Measurements from ENCODE around the gene TBC1D10A. TPM values are rescaled to one million over a fixed set of nuclear protein-coding genes. Genes with fewer than 3 reads are reported as not detected.

TBC1D10A gene
- total RNA-seq, 2 donors from 2014 or later: 31.5 to 54.2 TPM

DNA sequence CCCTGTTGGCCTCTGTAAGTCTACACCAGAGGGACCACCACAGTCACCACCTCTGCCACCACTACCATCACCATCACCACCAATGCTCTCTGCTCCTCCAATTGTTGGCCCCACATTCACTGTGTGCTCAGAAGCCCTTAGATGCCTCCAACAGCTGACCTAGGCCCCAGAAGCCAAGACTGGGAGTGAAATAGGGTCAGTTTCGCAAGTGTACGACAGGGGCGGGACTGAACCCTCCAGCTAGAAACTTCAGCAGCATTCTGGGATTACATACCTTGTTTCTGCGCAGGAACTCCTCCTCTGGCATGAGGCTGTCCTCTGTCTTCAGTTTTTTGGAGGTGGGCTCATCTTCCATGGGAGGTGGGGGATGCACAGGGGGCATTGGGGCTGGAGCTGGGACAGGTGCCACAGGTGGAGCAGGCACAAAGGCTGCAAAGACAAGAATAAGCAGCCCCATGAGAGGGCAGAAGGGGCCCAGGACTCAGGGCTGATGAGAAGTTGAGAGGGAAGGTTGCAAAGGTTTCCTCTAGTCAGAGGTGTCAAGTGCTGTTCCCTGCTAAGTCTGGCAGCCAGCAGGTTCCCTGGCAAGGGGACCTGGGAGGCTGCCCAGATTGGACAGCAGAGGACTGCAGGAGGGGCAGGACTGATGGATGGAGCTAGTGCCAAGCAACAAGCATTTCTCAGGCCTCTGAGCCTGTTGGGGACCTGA lies 10.2 kb upstream of the TBC1D10A start:
- Histone ChIP-seq H3K27me3 (replicated peaks; ENCODE audit: insufficient read depth) (no peaks in the 10 kb centered on the region), H3K4me1 (ENCODE audit: control insufficient read depth in 1 of 2, low read depth in 2 of 2) (peaks cover 6 to 20% of the 10 kb centered on the region in 2 donors), H3K36me3 (peaks cover 86% of the 10 kb centered on the region), H3K9me3 (no peaks in the 10 kb centered on the region), H3K27ac (no peak overlapping the region), H3K4me3 (no peak overlapping the region)
- ATAC-seq (ENCODE audit: insufficient number of reproducible peaks, low FRiP score, low read depth) (no peak), DNase-seq (ENCODE audit: low spot score) (no peak)
- TF ChIP-seq, protein P1, sequence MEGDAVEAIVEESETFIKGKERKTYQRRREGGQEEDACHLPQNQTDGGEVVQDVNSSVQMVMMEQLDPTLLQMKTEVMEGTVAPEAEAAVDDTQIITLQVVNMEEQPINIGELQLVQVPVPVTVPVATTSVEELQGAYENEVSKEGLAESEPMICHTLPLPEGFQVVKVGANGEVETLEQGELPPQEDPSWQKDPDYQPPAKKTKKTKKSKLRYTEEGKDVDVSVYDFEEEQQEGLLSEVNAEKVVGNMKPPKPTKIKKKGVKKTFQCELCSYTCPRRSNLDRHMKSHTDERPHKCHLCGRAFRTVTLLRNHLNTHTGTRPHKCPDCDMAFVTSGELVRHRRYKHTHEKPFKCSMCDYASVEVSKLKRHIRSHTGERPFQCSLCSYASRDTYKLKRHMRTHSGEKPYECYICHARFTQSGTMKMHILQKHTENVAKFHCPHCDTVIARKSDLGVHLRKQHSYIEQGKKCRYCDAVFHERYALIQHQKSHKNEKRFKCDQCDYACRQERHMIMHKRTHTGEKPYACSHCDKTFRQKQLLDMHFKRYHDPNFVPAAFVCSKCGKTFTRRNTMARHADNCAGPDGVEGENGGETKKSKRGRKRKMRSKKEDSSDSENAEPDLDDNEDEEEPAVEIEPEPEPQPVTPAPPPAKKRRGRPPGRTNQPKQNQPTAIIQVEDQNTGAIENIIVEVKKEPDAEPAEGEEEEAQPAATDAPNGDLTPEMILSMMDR (IDR thresholded peaks at IDR 0.05): no peak

DNA sequence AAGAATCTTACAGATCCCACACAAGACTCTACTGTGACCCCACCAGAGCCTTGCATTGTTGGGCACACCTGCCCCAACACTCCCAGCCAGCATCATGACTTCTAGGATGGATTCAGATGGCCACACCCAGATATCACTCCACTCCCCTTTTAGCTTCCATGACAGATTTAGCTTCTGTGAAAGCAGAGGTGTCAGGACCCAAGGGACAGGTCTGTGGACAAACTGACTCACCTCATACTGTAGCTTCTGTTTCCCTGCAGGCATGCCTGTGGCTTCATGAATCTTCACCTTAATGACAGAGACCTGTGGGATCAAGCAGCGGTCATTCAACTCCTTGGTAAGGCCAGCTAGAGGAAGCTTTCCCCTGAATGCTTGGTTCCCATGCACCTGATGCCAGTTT lies 8.5 kb upstream of the TBC1D10A start:
- TF ChIP-seq, protein P1 (IDR thresholded peaks at IDR 0.05): no peak

DNA sequence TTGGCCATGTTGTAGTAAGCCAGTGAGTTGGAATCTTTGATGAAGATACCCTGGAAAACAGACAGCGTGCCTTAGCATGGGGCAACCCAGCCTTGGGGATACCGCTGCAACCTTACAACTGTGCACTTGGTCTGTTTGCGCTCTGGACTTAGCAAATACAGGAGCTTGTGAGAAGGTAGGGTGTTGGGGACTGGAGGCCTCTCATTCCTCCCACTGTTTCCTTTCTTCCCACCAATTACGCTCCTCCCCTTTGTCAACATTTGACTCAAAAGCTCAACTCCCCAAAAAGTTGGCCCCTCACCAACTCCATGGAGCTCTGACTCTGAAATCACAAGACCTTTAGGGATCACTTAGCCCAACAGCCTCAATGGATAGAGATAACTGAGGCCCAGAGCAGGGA lies 7.9 kb upstream of the TBC1D10A start:
- no peak for ATAC-seq (ENCODE audit: insufficient number of reproducible peaks, low FRiP score, low read depth)
- no peak overlapping the region for H3K27ac ChIP-seq

More for the DNA sequence above, 8.5 kb upstream of the TBC1D10A start:
- DNase-seq (ENCODE audit: low spot score) (no peak), ATAC-seq (ENCODE audit: insufficient number of reproducible peaks, low FRiP score, low read depth) (no peak)
- H3K9me3 ChIP-seq: no peaks in the 10 kb centered on the region
- H3K36me3 ChIP-seq: peaks cover 82% of the 10 kb centered on the region
- no peaks in the 10 kb centered on the region for H3K27me3 ChIP-seq (replicated peaks; ENCODE audit: insufficient read depth)
- H3K4me1 ChIP-seq (ENCODE audit: control insufficient read depth in 1 of 2, low read depth in 2 of 2): peaks cover 0 to 4% of the 10 kb centered on the region in 2 donors
- no peak overlapping the region for H3K4me3 ChIP-seq
- H3K27ac ChIP-seq: no peak overlapping the region

DNA sequence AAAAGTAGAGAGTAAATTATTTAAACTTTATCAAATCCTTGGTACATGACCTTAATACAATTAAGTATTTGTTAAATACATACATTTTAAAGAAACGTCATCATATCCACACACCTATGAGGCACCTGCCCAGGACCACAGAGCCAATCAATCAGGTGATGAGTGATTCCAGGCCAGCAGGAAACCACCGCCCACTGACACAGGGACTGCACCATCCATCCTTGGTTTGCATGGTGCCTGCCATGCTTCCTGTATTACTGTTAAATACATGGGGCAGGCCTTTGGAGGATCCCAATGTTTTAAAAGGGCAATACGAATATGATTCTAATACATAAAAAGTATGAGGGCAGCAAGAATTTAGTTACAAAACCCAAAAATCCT lies 7.0 kb upstream of the TBC1D10A start:
- H3K36me3 ChIP-seq: peaks cover 67% of the 10 kb centered on the region
- TF ChIP-seq, protein P1 (IDR thresholded peaks at IDR 0.05): no peak
- no peak for ATAC-seq (ENCODE audit: insufficient number of reproducible peaks, low FRiP score, low read depth)
- H3K4me3 ChIP-seq: no peak overlapping the region
- H3K4me1 ChIP-seq (ENCODE audit: control insufficient read depth in 1 of 2, low read depth in 2 of 2): no peaks in the 10 kb centered on the region
- H3K27ac ChIP-seq: no peak overlapping the region
- no peaks in the 10 kb centered on the region for H3K27me3 ChIP-seq (replicated peaks; ENCODE audit: insufficient read depth)
- H3K9me3 ChIP-seq: no peaks in the 10 kb centered on the region
- DNase-seq (ENCODE audit: low spot score): no peak

More for the DNA sequence above, 7.9 kb upstream of the TBC1D10A start:
- DNase-seq (ENCODE audit: low spot score): no peak
- TF ChIP-seq, protein P1 (IDR thresholded peaks at IDR 0.05): no peak
- Histone ChIP-seq H3K4me1 (ENCODE audit: control insufficient read depth in 1 of 2, low read depth in 2 of 2) (no peaks in the 10 kb centered on the region), H3K27me3 (replicated peaks; ENCODE audit: insufficient read depth) (no peaks in the 10 kb centered on the region), H3K9me3 (no peaks in the 10 kb centered on the region), H3K36me3 (peaks cover 76% of the 10 kb centered on the region), H3K4me3 (no peak overlapping the region)

DNA sequence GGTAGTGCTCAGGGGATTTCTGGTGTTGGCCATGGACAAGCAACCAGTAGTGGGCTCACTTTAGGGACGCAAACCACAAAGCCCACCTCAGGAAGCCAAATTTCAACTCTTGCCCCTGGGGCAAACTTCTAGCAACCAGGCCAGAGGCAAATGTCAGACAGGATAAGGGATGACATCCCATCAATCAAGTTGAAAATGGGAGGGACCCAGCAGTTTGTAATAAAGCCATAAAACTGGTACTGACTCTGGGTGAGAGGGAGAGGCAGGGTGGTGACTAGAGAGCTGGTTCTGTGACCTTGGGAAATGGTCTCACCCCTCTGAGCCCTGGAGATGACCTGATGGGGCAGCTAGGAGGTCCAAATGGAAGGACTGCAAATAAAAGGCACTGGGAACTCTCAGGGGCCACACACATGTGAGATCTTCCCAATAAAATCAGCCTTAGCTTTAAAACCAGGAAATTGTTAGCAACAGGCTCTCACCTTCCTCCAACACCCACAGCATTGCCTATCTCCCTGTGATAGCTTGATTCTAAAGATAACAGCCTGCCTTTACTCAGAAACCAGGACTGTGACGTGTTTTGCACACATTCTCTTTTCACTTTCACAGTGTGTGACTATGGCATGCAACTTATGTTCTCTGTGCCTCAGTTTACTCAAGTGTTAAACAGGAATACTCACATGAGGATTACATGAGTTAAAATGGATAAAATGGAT lies 6.4 kb upstream of the TBC1D10A start:
- H3K27ac ChIP-seq: no peak overlapping the region
- TF ChIP-seq, protein P1 (IDR thresholded peaks at IDR 0.05): no peak
- no peaks in the 10 kb centered on the region for H3K4me1 ChIP-seq (ENCODE audit: control insufficient read depth in 1 of 2, low read depth in 2 of 2)
- H3K4me3 ChIP-seq: no peak overlapping the region
- no peak for DNase-seq (ENCODE audit: low spot score)
- H3K27me3 ChIP-seq (replicated peaks; ENCODE audit: insufficient read depth): no peaks in the 10 kb centered on the region
- H3K9me3 ChIP-seq: no peaks in the 10 kb centered on the region
- ATAC-seq (ENCODE audit: insufficient number of reproducible peaks, low FRiP score, low read depth): no peak
- peaks cover 61% of the 10 kb centered on the region for H3K36me3 ChIP-seq
